Adrenal gland (tissue), 12 donors: ENCODE data around the gene ABO. TPM values are rescaled to one million over a fixed set of nuclear protein-coding genes. Genes with fewer than 3 reads are reported as not detected.
A peak's percentile ranks its signal among the peaks of the same experiment; 100 is the strongest.

Experiments used
- DNase-seq, 7 donors: peaks; one replicate each; pipeline ENCODE4 v3.0.0-alpha.2; 2019 to 2020
- H3K27ac ChIP-seq, 5 donors: fragments of 200-600 bp; sonication (generic) in 4 of 5; 1 replicate in 3 of 5; 2 replicates in 2 of 5; pipeline versions ENCODE4 v1.5.1 to v1.8.0; 2016 to 2020; ENCODE audit warnings: mild to moderate bottlenecking in 1 of 5
- H3K27me3 ChIP-seq: fragments of 200-600 bp; 2 replicates; pipeline ENCODE4 v1.8.0; 2021
- H3K36me3 ChIP-seq, 2 donors: fragments of 200-600 bp; replicated peaks in 1 of 2; 1 replicate in 1 of 2; 2 replicates in 1 of 2; pipeline versions ENCODE4 v1.5.1 to v1.8.0; 2018 to 2022
- H3K4me1 ChIP-seq, 2 donors: fragments of 200-600 bp; replicated peaks in 1 of 2; 1 replicate in 1 of 2; 2 replicates in 1 of 2; pipeline versions ENCODE4 v1.5.1 to v1.8.0; 2018 to 2021
- H3K4me3 ChIP-seq, 4 donors: fragments of 200-600 bp; sonication (generic) in 3 of 4; one replicate each; pipeline ENCODE4 v1.5.1; 2016 to 2018
- H3K9me3 ChIP-seq, 3 donors: fragments of 200-600 bp; sonication (generic) in 1 of 3; replicated peaks in 1 of 3; 1 replicate in 2 of 3; 2 replicates in 1 of 3; pipeline versions ENCODE4 v1.5.1 to v1.8.0; 2016 to 2021
- CTCF ChIP-seq, 6 experiments: fragments of 450-650 bp in 4 of 6; fragments of 200-600 bp in 2 of 6; sonication (generic) in 1 of 6; IDR thresholded peaks; 1 replicate in 5 of 6; 2 replicates in 1 of 6; pipeline versions ENCODE4 v1.5.1 to v1.8.0; 2016 to 2021; ENCODE audit warnings: antibody characterized with exemption in 6 of 6, mild to moderate bottlenecking in 2 of 6, moderate library complexity in 1 of 6
- POLR2A ChIP-seq, 2 donors: fragments of 450-650 bp; IDR thresholded peaks; one replicate each; pipeline ENCODE4 v1.6.1; 2017; ENCODE audit warnings: antibody characterized with exemption in 2 of 2, mild to moderate bottlenecking in 2 of 2, moderate library complexity in 1 of 2
- WGBS, 4 donors: extraction: QIAGEN DNeasy Blood & Tissue Kit in 2 of 4; methylation state at CpG; one replicate each; pipeline versions ENCODE4 v1.1.5 to v1.1.7; 2013 to 2017; 5-methylcytosine and 5-hydroxymethylcytosine counted together
- intact Hi-C, 2 donors: fragments of 100-400 bp; cut with DNase I; formaldehyde crosslinking; loops; one replicate each; pipeline versions ENCODE4 v1.14.1 to v1.15.0; 2022 to 2023
- polyA plus RNA-seq, 3 donors: library from polyadenylated mRNA; stranded (reverse); fragments of 200-250 nt in 2 of 3; fragments of 350-450 nt in 1 of 3; fragmentation: Illumina TruSeq in 1 of 3; extraction: RNeasy Lipid Tissue Mini Kit (QIAGEN cat#74804) in 1 of 3; gene quantifications; one replicate each; pipeline ENCODE4 v1.2.3, GENCODE V29; 2013 to 2014
- total RNA-seq, 9 donors: library from RNA; depleted of rRNA in 4 of 9; stranded (reverse); fragments of >200 nt in 4 of 9; fragments of 120-200 nt in 1 of 9; fragmentation: NEBNext Ultra II Directional in 1 of 9; extraction: Animal tissue kit (Norgen Biotek cat#: 25700) in 1 of 9; gene quantifications; one replicate each; pipeline versions ENCODE4 v1.1.0 to v1.2.4, GENCODE V29; 2013 to 2023
- donor health status: healthy with polysubstance abuse.
- donor health status: Bipolar disorder and iron deficiency.
- donor health status: DM: yes; HTN: yes; CAD: no.
- donor health status: DM: no; HTN: no; CAD: no.
- donor health status: DM: no; HTN: no; CAD: no.
- donor health status: DM: yes; HTN: yes; CAD: no.

The ABO gene
- total and polyA plus RNA-seq, 12 donors, result 2.9 to 43.1 (median 18.6) TPM

- WGBS, 4 donors, result 87 to 96% (median 89%) methylated on average over 5 of the region's 5 CpGs
- H3K36me3 ChIP-seq, result no peaks in the 10 kb centered on the region
- intact Hi-C loops, result no loop called here
These were observed 24.2 kb downstream of the ABO start for GRCh38 chr9:133250741-133251170.

GRCh38 chr9:133249337-133249736 lies 25.7 kb downstream of the ABO start:
- TF ChIP-seq CTCF (IDR thresholded peaks at IDR 0.05) (no peak), POLR2A (IDR thresholded peaks at IDR 0.05) (no peak)
- Histone ChIP-seq H3K27me3 (no peaks in the 10 kb centered on the region), H3K27ac (no peak overlapping the region), H3K4me1 (no peaks in the 10 kb centered on the region), H3K9me3 (no peaks in the 10 kb centered on the region), H3K36me3 (no peaks in the 10 kb centered on the region), H3K4me3 (no peak overlapping the region)
- intact Hi-C loops, result no loop called here
- WGBS, 4 donors, result 91 to 100% (median 97%) methylated on average over 1 of the region's 1 CpG
- DNase-seq, result peak in 2 of 7 donors; percentile 5 to 15

More at GRCh38 chr9:133250741-133251170, 24.2 kb downstream of the ABO start:
- Histone ChIP-seq H3K4me3 (no peak overlapping the region), H3K4me1 (no peaks in the 10 kb centered on the region), H3K9me3 (no peaks in the 10 kb centered on the region), H3K27me3 (no peaks in the 10 kb centered on the region), H3K27ac (no peak overlapping the region)
- TF ChIP-seq POLR2A (IDR thresholded peaks at IDR 0.05) (no peak), CTCF (IDR thresholded peaks at IDR 0.05) (no peak)
- peak in 2 of 7 donors; percentile 17 to 38 for DNase-seq

- Histone ChIP-seq H3K27me3 (no peaks in the 10 kb centered on the region), H3K4me3 (no peak overlapping the region), H3K36me3 (no peaks in the 10 kb centered on the region), H3K27ac (no peak overlapping the region), H3K9me3 (no peaks in the 10 kb centered on the region), H3K4me1 (no peaks in the 10 kb centered on the region)
- intact Hi-C loops, result no loop called here
- TF ChIP-seq CTCF (IDR thresholded peaks at IDR 0.05) (no peak), POLR2A (IDR thresholded peaks at IDR 0.05) (no peak)
- 80 to 85% (median 84%) methylated on average over 7 to 8 of the region's 8 CpGs for WGBS, 4 donors
- DNase-seq, result peak in 2 of 7 donors; percentile 16 to 29
These were observed 26.2 kb downstream of the ABO start for GRCh38 chr9:133248726-133249295.

- intact Hi-C loops, result no loop called here
- TF ChIP-seq POLR2A (IDR thresholded peaks at IDR 0.05) (no peak), CTCF (IDR thresholded peaks at IDR 0.05) (no peak)
- Histone ChIP-seq H3K4me3 (no peak overlapping the region), H3K36me3 (no peaks in the 10 kb centered on the region), H3K9me3 (no peaks in the 10 kb centered on the region), H3K27me3 (no peaks in the 10 kb centered on the region), H3K27ac (no peak overlapping the region), H3K4me1 (no peaks in the 10 kb centered on the region)
- DNase-seq, result peak in 1 of 7 donors; percentile 29
- 42 to 93% (median 78%) methylated on average over 2 to 6 of the region's 6 CpGs for WGBS, 4 donors
These were observed 27.4 kb downstream of the ABO start for GRCh38 chr9:133247632-133248031.
